OCI-LY1 (cell line): ENCODE results near the gene SERINC2.

Experiments
- H2AFZ ChIP-seq: fragments of 200-600 bp; sonication (generic), shearing (Covaris generic); 2 replicates; pipeline ENCODE4 v1.6.0; 2014; ENCODE audit warnings: antibody characterized with exemption, mild to moderate bottlenecking, low read length
- H3F3A ChIP-seq: fragments of 200-600 bp; sonication (generic), shearing (Covaris generic); 2 replicates; pipeline ENCODE4 v1.6.0; 2014; ENCODE audit warnings: mild to moderate bottlenecking, antibody characterized with exemption, low read length, moderate library complexity; ENCODE audit not compliant: insufficient read depth
- H3K27ac ChIP-seq: fragments of 200-600 bp; sonication (generic); 2 replicates; pipeline ENCODE4 v1.5.1; 2014; ENCODE audit warnings: low read length, mixed run types, mild to moderate bottlenecking, low read depth; ENCODE audit not compliant: poor library complexity, severe bottlenecking
- H3K27me3 ChIP-seq: fragments of 200-600 bp; sonication (generic); 2 replicates; pipeline ENCODE4 v1.6.0; 2014; ENCODE audit warnings: antibody characterized with exemption, mild to moderate bottlenecking, low read length, moderate library complexity; ENCODE audit not compliant: insufficient read depth
- H3K36me3 ChIP-seq: fragments of 200-600 bp; sonication (generic); 2 replicates; pipeline ENCODE4 v1.6.1; 2014; ENCODE audit warnings: mild to moderate bottlenecking, antibody characterized with exemption, low read length, moderate library complexity, mixed read lengths; ENCODE audit not compliant: insufficient read depth
- H3K4me1 ChIP-seq: fragments of 200-600 bp; sonication (generic); 2 replicates; pipeline ENCODE4 v1.5.1; 2014; ENCODE audit warnings: mild to moderate bottlenecking, low read length, moderate library complexity; ENCODE audit not compliant: insufficient read depth, severe bottlenecking
- H3K4me2 ChIP-seq: fragments of 200-600 bp; sonication (generic), shearing (Covaris generic); 2 replicates; pipeline ENCODE4 v1.6.1; 2014; ENCODE audit warnings: low read length
- H3K4me3 ChIP-seq: fragments of 200-600 bp; sonication (generic); 2 replicates; pipeline ENCODE4 v1.5.1; 2014; ENCODE audit warnings: low read length, low read depth, mild to moderate bottlenecking, mixed read lengths; ENCODE audit not compliant: poor library complexity, severe bottlenecking
- H3K79me2 ChIP-seq: fragments of 200-600 bp; shearing (Covaris generic); 2 replicates; pipeline ENCODE4 v1.6.1; 2016; ENCODE audit warnings: mixed run types, low read length, mixed read lengths; ENCODE audit not compliant: insufficient read depth
- H3K9ac ChIP-seq: fragments of 200-600 bp; sonication (generic), shearing (Covaris generic); 2 replicates; pipeline ENCODE4 v1.6.1; 2014; ENCODE audit warnings: mild to moderate bottlenecking, low read length, mixed read lengths
- H3K9me2 ChIP-seq: fragments of 200-600 bp; sonication (generic), shearing (Covaris generic); 2 replicates; pipeline ENCODE4 v1.6.1; 2014; ENCODE audit warnings: low read depth, mild to moderate bottlenecking, low read length, mixed read lengths
- H3K9me3 ChIP-seq: fragments of 200-600 bp; shearing (Covaris generic); 2 replicates; pipeline ENCODE4 v1.6.1; 2014; ENCODE audit warnings: low read length, mixed read lengths
- H4K20me1 ChIP-seq: fragments of 200-600 bp; sonication (generic), shearing (Covaris generic); 2 replicates; pipeline ENCODE4 v1.6.0; 2016; ENCODE audit warnings: mild to moderate bottlenecking, low read length; ENCODE audit not compliant: insufficient read depth
- CTCF ChIP-seq: fragments of 200-600 bp; sonication (generic), shearing (Covaris generic); IDR thresholded peaks from 2 replicates; pipeline ENCODE4 v1.5.1; 2017; ENCODE audit warnings: mild to moderate bottlenecking, antibody characterized with exemption, low read length, moderate library complexity, mixed read lengths
- EZH2 ChIP-seq: fragments of 200-600 bp; sonication (generic), shearing (Covaris generic); IDR thresholded peaks from 2 replicates; pipeline ENCODE4 v1.8.0; 2017; ENCODE audit warnings: borderline replicate concordance, mixed run types, mild to moderate bottlenecking, antibody characterized with exemption, low read length, moderate library complexity, mixed read lengths

SERINC2 gene

DNA sequence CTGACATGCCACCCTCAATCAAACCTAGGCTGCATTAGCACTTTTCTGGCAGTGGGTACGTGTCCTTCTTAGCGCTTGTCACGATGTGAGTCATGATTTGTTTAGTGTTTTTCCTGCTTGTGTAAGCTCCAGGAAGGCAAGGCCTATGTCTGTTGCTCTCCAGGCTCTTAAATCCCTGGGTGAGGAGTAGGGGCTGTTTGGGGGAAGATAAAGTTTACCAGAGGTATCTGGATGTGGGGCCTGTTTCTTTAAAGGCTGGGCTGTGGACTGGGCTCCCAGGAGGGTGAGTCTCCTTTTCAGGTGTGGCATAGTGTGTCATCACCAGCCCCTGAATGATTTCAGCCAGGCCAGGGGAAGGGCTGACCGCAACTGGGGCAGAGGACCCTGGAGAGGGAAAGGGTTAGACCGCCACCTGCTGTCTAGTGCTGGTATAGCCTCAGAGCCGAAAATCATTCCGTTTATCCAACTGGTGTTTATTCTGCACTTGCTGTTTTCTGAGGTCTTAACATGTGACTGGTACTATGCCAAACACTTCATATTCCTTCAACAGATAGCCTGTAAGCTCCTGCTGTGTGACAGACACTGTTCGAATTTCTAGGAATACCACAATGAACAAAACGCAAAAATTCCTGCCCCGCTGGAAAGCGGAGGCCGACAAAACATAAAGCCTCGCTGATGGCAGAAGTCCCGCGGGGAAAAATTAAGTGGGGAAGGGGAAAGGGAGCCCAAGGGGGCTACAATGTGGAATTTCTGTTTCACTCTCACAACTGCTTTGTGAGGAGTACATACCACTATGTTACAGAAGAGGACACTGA lies 9.7 kb downstream of the SERINC2 start:
- Histone ChIP-seq H3K4me1 (peaks cover 13% of the 10 kb centered on the region), H3K9me3 (no peaks in the 10 kb centered on the region), H3K36me3 (no peaks in the 10 kb centered on the region), H4K20me1 (no peaks in the 10 kb centered on the region), H3K9me2 (no peaks in the 10 kb centered on the region), H3K79me2 (no peaks in the 10 kb centered on the region), H3K4me2 (peak overlapping the region; percentile 67), H3K27ac (peak overlapping the region; percentile 4), H3K27me3 (no peaks in the 10 kb centered on the region), H3F3A (no peaks in the 10 kb centered on the region), H3K9ac (no peak overlapping the region), H3K4me3 (peak overlapping the region; percentile 15), H2AFZ (no peak overlapping the region)
- TF ChIP-seq CTCF, result peak; percentile 91
- TF ChIP-seq EZH2, result no peak

DNA sequence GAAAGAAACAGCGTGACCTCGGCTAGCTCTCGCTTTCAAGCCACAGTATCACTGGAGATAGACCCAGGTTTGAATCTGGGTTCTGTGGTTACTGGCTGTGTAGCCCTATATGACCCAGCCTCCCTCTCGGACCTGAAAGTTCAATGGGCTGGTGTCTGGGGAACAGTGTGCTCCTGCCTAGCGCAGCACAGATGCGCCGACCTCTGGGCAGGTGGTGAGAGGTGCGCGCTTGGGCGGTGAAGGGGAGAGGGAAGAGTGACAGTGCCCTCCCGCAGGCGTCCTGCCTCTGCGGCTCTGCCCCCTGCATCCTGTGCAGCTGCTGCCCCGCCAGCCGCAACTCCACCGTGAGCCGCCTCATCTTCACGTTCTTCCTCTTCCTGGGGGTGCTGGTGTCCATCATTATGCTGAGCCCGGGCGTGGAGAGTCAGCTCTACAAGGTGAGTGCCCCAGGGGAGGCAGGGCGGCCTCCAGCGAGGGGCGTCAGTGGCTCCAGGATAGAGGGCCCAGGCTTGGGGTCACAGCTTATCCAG lies 10.5 kb downstream of the SERINC2 start:
- Histone ChIP-seq H3K4me2 (peak overlapping the region; percentile 67), H3K4me3 (peak overlapping the region; percentile 15)
- TF ChIP-seq CTCF (no peak), EZH2 (no peak)

DNA sequence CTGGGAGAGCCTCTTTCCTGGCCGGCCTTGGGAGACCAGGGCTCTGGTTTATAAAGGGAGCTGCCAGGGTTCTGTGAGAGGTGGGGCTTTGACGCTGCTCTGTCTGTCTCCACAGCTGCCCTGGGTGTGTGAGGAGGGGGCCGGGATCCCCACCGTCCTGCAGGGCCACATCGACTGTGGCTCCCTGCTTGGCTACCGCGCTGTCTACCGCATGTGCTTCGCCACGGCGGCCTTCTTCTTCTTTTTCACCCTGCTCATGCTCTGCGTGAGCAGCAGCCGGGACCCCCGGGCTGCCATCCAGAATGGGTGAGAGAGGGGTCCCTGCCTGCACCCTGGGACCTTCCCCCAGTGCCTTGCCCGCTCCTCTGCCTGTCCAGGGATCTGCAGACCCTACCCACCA lies 11.6 kb downstream of the SERINC2 start:
- Histone ChIP-seq H3F3A (no peaks in the 10 kb centered on the region), H3K9me3 (no peaks in the 10 kb centered on the region), H3K9me2 (no peaks in the 10 kb centered on the region), H3K4me2 (no peak overlapping the region), H3K4me1 (peaks cover 13% of the 10 kb centered on the region), H3K27me3 (no peaks in the 10 kb centered on the region), H3K79me2 (no peaks in the 10 kb centered on the region), H4K20me1 (no peaks in the 10 kb centered on the region), H2AFZ (no peak overlapping the region), H3K36me3 (no peaks in the 10 kb centered on the region), H3K9ac (no peak overlapping the region), H3K4me3 (no peak overlapping the region), H3K27ac (no peak overlapping the region)
- TF ChIP-seq CTCF (no peak), EZH2 (no peak)

More for the DNA sequence above, 10.5 kb downstream of the SERINC2 start:
- Histone ChIP-seq H2AFZ (no peak overlapping the region), H3K36me3 (no peaks in the 10 kb centered on the region), H3F3A (no peaks in the 10 kb centered on the region), H3K79me2 (no peaks in the 10 kb centered on the region), H3K9ac (no peak overlapping the region), H4K20me1 (no peaks in the 10 kb centered on the region), H3K27ac (peak overlapping the region; percentile 38), H3K9me2 (no peaks in the 10 kb centered on the region), H3K9me3 (no peaks in the 10 kb centered on the region), H3K4me1 (peaks cover 13% of the 10 kb centered on the region), H3K27me3 (no peaks in the 10 kb centered on the region)
